ENCODE results near the gene TLN1. TPM values are rescaled to one million over a fixed set of nuclear protein-coding genes. Genes with fewer than 3 reads are reported as not detected.

Gene TLN1
- total RNA-seq, 1 donor from 2014 or later, result 90.8 TPM

DNA sequence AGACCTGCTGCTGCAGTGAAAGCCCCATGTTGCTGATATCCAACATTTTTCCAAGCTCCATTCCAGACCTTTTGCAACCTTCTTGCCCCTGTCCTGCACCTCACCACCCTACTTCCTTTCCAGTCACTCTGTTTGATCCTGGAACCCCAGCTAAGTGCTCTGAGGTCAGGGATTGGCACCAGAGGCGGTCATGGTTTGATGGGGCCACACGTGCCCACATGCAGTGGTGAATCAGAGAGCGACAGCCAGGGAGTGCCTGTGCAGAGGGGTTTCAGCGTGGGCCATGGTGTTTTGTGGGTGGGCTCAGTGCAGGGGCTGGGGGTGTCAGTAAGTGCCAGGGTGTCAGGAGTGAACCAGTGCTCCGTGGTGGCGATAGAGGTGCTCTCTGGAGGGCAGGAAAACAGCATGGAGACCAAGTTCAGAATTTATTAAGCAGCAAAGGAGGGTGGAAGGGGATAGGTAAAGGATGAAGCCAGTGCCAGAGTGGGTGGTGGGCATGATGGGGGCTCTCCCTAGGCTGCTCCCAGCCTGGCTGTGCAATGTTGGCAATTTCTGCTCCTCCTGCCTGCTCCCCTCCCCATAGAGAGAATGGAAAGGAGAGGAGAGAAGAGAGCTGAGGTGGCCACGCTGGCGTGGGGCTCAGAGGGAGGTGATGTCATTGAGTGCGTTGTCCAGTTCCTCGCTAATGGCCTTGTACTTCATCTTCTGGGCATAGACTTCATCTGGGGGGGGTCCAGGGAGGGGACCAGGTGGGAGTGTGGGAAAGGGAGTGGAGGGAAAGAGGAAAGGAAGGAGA, 49.3 kb downstream of the TLN1 start:
- Histone ChIP-seq H3K4me1 (ENCODE audit: control insufficient read depth in 3 of 3, insufficient read depth in 3 of 3, low read length in 3 of 3) (peaks cover 23 to 56% (median 27%) of the 10 kb centered on the region in 3 donors), H3K9me3 (ENCODE audit: control insufficient read depth in 3 of 3, low read length in 3 of 3) (no peaks in the 10 kb centered on the region), H3K27me3 (ENCODE audit: control insufficient read depth in 3 of 3, insufficient read depth in 3 of 3, low read length in 3 of 3) (no peaks in the 10 kb centered on the region), H3K36me3 (ENCODE audit: control insufficient read depth in 3 of 3, insufficient read depth in 3 of 3, low read length in 3 of 3) (peaks cover 45 to 48% (median 48%) of the 10 kb centered on the region in 3 donors), H3K27ac (ENCODE audit: low read depth, low read length) (peak overlapping the region; percentile 98), H3K9ac (ENCODE audit: low read depth in 1 of 3, low read length in 3 of 3) (peak overlapping the region in 1 of 3 donors; percentile 20), H3K4me3 (ENCODE audit: low read length in 3 of 3) (no peak overlapping the region)

- H3K4me3 ChIP-seq (ENCODE audit: low read length in 3 of 3), result no peak overlapping the region
- H3K9ac ChIP-seq (ENCODE audit: low read depth in 1 of 3, low read length in 3 of 3), result peak overlapping the region in 1 of 3 donors; percentile 20
- no peaks in the 10 kb centered on the region for H3K9me3 ChIP-seq (ENCODE audit: control insufficient read depth in 3 of 3, low read length in 3 of 3)
- no peaks in the 10 kb centered on the region for H3K27me3 ChIP-seq (ENCODE audit: control insufficient read depth in 3 of 3, insufficient read depth in 3 of 3, low read length in 3 of 3)
- H3K4me1 ChIP-seq (ENCODE audit: control insufficient read depth in 3 of 3, insufficient read depth in 3 of 3, low read length in 3 of 3), result peaks cover 20 to 51% (median 24%) of the 10 kb centered on the region in 3 donors
- peak overlapping the region; percentile 98 for H3K27ac ChIP-seq (ENCODE audit: low read depth, low read length)
- H3K36me3 ChIP-seq (ENCODE audit: control insufficient read depth in 3 of 3, insufficient read depth in 3 of 3, low read length in 3 of 3), result peaks cover 41 to 42% (median 42%) of the 10 kb centered on the region in 3 donors
Observed at GRCh38 chr9:35682051-35682450, 49.9 kb downstream of the TLN1 start.

DNA sequence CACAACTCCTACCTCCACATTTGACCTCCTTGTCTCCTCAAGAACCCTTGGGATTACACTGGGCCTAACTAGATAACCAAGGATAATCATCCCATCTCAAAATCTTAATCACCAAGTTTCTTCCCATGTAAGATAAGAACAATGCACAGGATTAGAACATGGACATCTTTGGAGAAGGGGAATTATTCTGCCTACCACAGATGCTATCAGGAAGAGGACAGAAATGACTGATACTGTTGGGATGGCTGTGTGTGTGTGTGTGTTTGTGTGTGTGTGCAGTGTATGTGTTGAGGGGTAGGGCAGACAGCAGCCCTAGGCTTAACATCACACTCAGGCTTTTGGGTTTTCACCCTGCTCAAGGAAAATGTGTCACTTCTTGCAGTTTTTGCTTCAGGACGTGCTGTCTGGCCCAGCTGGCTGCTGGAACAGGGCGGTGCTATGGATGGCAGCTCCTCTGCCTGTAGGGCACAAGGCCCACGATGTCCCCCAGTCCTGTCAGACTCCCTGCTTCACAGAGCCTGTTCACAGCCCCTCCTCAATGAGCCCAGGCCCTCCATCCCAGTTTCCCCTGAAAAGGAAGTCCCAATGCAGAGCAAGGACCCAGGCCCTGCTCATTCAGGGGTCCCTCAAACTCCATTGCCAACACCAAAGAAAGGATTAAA, 50.5 kb downstream of the TLN1 start:
- H3K9ac ChIP-seq (ENCODE audit: low read depth in 1 of 3, low read length in 3 of 3), result peak overlapping the region in 2 of 3 donors; percentile 3 to 20
- peaks cover 0 to under 1% (median 0%) of the 10 kb centered on the region in 3 donors for H3K27me3 ChIP-seq (ENCODE audit: control insufficient read depth in 3 of 3, insufficient read depth in 3 of 3, low read length in 3 of 3)
- H3K27ac ChIP-seq (ENCODE audit: low read depth, low read length), result peak overlapping the region; percentile 98
- peaks cover 38 to 39% (median 38%) of the 10 kb centered on the region in 3 donors for H3K36me3 ChIP-seq (ENCODE audit: control insufficient read depth in 3 of 3, insufficient read depth in 3 of 3, low read length in 3 of 3)
- no peaks in the 10 kb centered on the region for H3K9me3 ChIP-seq (ENCODE audit: control insufficient read depth in 3 of 3, low read length in 3 of 3)
- H3K4me1 ChIP-seq (ENCODE audit: control insufficient read depth in 3 of 3, insufficient read depth in 3 of 3, low read length in 3 of 3), result peaks cover 17 to 46% (median 22%) of the 10 kb centered on the region in 3 donors
- H3K4me3 ChIP-seq (ENCODE audit: low read length in 3 of 3), result no peak overlapping the region

DNA sequence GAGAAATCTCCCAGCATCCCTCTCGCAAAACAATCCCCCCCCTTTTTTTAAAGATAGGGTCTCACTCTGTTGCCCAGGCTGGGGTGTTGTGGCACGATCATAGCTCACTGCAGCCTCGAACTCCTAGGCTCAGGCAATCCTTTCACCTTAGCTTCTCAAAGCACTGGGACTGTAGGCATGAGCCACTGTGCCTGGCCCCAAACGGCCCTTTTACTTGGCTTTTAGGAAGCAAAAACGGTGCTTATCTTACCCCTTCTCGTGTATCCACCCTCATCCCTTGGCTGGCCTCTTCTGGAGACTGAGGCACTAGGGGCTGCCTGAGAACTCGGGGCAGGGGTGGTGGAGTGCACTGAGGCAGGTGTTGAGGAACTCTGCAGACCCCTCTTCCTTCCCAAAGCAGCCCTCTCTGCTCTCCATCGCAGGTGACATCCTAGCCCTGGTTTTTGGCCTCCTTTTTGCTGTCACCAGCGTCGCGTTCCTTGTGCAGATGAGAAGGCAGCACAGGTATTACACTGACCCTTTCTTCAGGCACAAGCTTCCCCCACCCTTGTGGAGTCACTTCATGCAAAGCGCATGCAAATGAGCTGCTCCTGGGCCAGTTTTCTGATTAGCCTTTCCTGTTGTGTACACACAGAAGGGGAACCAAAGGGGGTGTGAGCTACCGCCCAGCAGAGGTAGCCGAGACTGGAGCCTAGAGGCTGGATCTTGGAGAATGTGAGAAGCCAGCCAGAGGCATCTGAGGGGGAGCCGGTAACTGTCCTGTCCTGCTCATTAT, 51.5 kb downstream of the TLN1 start:
- peaks cover 0 to 3% (median 0%) of the 10 kb centered on the region in 3 donors for H3K27me3 ChIP-seq (ENCODE audit: control insufficient read depth in 3 of 3, insufficient read depth in 3 of 3, low read length in 3 of 3)
- no peak overlapping the region for H3K27ac ChIP-seq (ENCODE audit: low read depth, low read length)
- peaks cover 15 to 44% (median 22%) of the 10 kb centered on the region in 3 donors for H3K4me1 ChIP-seq (ENCODE audit: control insufficient read depth in 3 of 3, insufficient read depth in 3 of 3, low read length in 3 of 3)
- H3K9ac ChIP-seq (ENCODE audit: low read depth in 1 of 3, low read length in 3 of 3), result no peak overlapping the region
- no peaks in the 10 kb centered on the region for H3K9me3 ChIP-seq (ENCODE audit: control insufficient read depth in 3 of 3, low read length in 3 of 3)
- H3K4me3 ChIP-seq (ENCODE audit: low read length in 3 of 3), result no peak overlapping the region
- peaks cover 31 to 32% (median 31%) of the 10 kb centered on the region in 3 donors for H3K36me3 ChIP-seq (ENCODE audit: control insufficient read depth in 3 of 3, insufficient read depth in 3 of 3, low read length in 3 of 3)

DNA sequence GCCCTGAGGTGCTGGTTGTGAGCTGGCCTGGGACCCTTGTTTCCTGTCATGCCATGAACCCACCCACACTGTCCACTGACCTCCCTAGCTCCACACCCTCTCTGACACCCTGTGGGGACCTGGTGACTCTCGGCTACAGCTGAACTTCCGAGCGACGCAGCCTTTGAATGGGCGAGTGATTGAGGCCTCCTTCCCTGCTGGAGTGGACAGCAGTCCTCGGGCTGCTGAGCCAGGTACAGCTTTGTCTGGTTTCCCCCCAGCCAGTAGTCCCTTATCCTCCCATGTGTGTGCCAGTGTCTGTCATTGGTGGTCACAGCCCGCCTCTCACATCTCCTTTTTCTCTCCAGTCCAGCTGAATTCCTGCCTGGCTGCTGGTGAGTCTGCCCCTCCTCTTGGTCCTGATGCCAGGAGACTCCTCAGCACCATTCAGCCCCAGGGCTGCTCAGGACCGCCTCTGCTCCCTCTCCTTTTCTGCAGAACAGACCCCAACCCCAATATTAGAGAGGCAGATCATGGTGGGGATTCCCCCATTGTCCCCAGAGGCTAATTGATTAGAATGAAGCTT, 52.1 kb downstream of the TLN1 start:
- H3K36me3 ChIP-seq (ENCODE audit: control insufficient read depth in 3 of 3, insufficient read depth in 3 of 3, low read length in 3 of 3), result peaks cover 24 to 26% (median 25%) of the 10 kb centered on the region in 3 donors
- H3K4me1 ChIP-seq (ENCODE audit: control insufficient read depth in 3 of 3, insufficient read depth in 3 of 3, low read length in 3 of 3), result peaks cover 9 to 40% (median 17%) of the 10 kb centered on the region in 3 donors
- H3K4me3 ChIP-seq (ENCODE audit: low read length in 3 of 3), result no peak overlapping the region

DNA sequence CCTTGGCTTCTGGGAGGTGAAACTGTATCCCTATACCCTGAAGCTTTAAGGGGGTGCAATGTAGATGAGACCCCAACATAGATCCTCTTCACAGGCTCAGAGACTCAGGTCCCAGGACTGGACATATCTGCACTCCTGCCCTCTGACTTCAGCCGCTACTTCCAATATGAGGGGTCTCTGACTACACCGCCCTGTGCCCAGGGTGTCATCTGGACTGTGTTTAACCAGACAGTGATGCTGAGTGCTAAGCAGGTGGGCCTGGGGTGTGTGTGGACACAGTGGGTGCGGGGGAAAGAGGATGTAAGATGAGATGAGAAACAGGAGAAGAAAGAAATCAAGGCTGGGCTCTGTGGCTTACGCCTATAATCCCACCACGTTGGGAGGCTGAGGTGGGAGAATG, 52.9 kb downstream of the TLN1 start:
- Histone ChIP-seq H3K4me1 (ENCODE audit: control insufficient read depth in 3 of 3, insufficient read depth in 3 of 3, low read length in 3 of 3) (peaks cover 7 to 33% (median 9%) of the 10 kb centered on the region in 3 donors), H3K27ac (ENCODE audit: low read depth, low read length) (no peak overlapping the region), H3K27me3 (ENCODE audit: control insufficient read depth in 3 of 3, insufficient read depth in 3 of 3, low read length in 3 of 3) (peaks cover 0 to 6% (median 0%) of the 10 kb centered on the region in 3 donors), H3K4me3 (ENCODE audit: low read length in 3 of 3) (no peak overlapping the region), H3K9ac (ENCODE audit: low read depth in 1 of 3, low read length in 3 of 3) (no peak overlapping the region), H3K9me3 (ENCODE audit: control insufficient read depth in 3 of 3, low read length in 3 of 3) (no peaks in the 10 kb centered on the region), H3K36me3 (ENCODE audit: control insufficient read depth in 3 of 3, insufficient read depth in 3 of 3, low read length in 3 of 3) (peaks cover 17 to 18% (median 17%) of the 10 kb centered on the region in 3 donors)

More for the DNA sequence above, 52.1 kb downstream of the TLN1 start:
- Histone ChIP-seq H3K27ac (ENCODE audit: low read depth, low read length) (no peak overlapping the region), H3K9ac (ENCODE audit: low read depth in 1 of 3, low read length in 3 of 3) (no peak overlapping the region), H3K9me3 (ENCODE audit: control insufficient read depth in 3 of 3, low read length in 3 of 3) (no peaks in the 10 kb centered on the region), H3K27me3 (ENCODE audit: control insufficient read depth in 3 of 3, insufficient read depth in 3 of 3, low read length in 3 of 3) (peaks cover 0 to 6% (median 0%) of the 10 kb centered on the region in 3 donors)

DNA sequence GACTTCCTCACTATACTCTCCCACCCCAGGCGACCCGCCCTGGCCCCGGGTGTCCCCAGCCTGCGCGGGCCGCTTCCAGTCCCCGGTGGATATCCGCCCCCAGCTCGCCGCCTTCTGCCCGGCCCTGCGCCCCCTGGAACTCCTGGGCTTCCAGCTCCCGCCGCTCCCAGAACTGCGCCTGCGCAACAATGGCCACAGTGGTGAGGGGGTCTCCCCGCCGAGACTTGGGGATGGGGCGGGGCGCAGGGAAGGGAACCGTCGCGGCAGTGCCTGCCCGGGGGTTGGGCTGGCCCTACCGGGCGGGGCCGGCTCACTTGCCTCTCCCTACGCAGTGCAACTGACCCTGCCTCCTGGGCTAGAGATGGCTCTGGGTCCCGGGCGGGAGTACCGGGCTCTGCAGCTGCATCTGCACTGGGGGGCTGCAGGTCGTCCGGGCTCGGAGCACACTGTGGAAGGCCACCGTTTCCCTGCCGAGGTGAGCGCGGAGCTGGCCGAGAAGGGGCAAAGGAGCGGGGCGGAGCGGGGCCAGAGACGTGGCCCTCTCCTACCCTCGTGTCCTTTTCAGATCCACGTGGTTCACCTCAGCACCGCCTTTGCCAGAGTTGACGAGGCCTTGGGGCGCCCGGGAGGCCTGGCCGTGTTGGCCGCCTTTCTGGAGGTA, 56.1 kb downstream of the TLN1 start:
- Histone ChIP-seq H3K9ac (ENCODE audit: low read depth in 1 of 3, low read length in 3 of 3) (peak overlapping the region; percentile 51 to 70 (median 53)), H3K4me3 (ENCODE audit: low read length in 3 of 3) (peak overlapping the region; percentile 59 to 64 (median 61)), H3K27me3 (ENCODE audit: control insufficient read depth in 3 of 3, insufficient read depth in 3 of 3, low read length in 3 of 3) (peaks cover 0 to 6% (median 0%) of the 10 kb centered on the region in 3 donors), H3K9me3 (ENCODE audit: control insufficient read depth in 3 of 3, low read length in 3 of 3) (no peaks in the 10 kb centered on the region), H3K4me1 (ENCODE audit: control insufficient read depth in 3 of 3, insufficient read depth in 3 of 3, low read length in 3 of 3) (peaks cover 19 to 22% (median 19%) of the 10 kb centered on the region in 3 donors), H3K27ac (ENCODE audit: low read depth, low read length) (no peak overlapping the region), H3K36me3 (ENCODE audit: control insufficient read depth in 3 of 3, insufficient read depth in 3 of 3, low read length in 3 of 3) (no peaks in the 10 kb centered on the region)

DNA sequence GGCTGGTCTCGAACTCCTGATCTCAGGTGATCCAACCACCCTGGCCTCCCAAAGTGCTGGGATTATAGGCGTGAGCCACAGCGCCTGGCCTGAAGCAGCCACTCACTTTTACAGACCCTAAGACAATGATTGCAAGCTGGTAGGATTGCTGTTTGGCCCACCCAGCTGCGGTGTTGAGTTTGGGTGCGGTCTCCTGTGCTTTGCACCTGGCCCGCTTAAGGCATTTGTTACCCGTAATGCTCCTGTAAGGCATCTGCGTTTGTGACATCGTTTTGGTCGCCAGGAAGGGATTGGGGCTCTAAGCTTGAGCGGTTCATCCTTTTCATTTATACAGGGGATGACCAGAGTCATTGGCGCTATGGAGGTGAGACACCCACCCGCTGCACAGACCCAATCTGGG, 56.8 kb downstream of the TLN1 start:
- Histone ChIP-seq H3K27me3 (ENCODE audit: control insufficient read depth in 3 of 3, insufficient read depth in 3 of 3, low read length in 3 of 3) (peaks cover 0 to 6% (median 0%) of the 10 kb centered on the region in 3 donors), H3K27ac (ENCODE audit: low read depth, low read length) (no peak overlapping the region), H3K9ac (ENCODE audit: low read depth in 1 of 3, low read length in 3 of 3) (no peak overlapping the region), H3K4me1 (ENCODE audit: control insufficient read depth in 3 of 3, insufficient read depth in 3 of 3, low read length in 3 of 3) (peaks cover 19 to 22% (median 19%) of the 10 kb centered on the region in 3 donors), H3K9me3 (ENCODE audit: control insufficient read depth in 3 of 3, low read length in 3 of 3) (no peaks in the 10 kb centered on the region), H3K4me3 (ENCODE audit: low read length in 3 of 3) (peak overlapping the region in 2 of 3 donors; percentile 61 to 64), H3K36me3 (ENCODE audit: control insufficient read depth in 3 of 3, insufficient read depth in 3 of 3, low read length in 3 of 3) (no peaks in the 10 kb centered on the region)

- Histone ChIP-seq H3K27ac (ENCODE audit: low read depth, low read length) (no peak overlapping the region), H3K36me3 (ENCODE audit: control insufficient read depth in 3 of 3, insufficient read depth in 3 of 3, low read length in 3 of 3) (no peaks in the 10 kb centered on the region), H3K9ac (ENCODE audit: low read depth in 1 of 3, low read length in 3 of 3) (no peak overlapping the region), H3K4me1 (ENCODE audit: control insufficient read depth in 3 of 3, insufficient read depth in 3 of 3, low read length in 3 of 3) (peaks cover 19 to 22% (median 19%) of the 10 kb centered on the region in 3 donors), H3K4me3 (ENCODE audit: low read length in 3 of 3) (peak overlapping the region in 1 of 3 donors; percentile 13), H3K9me3 (ENCODE audit: control insufficient read depth in 3 of 3, low read length in 3 of 3) (no peaks in the 10 kb centered on the region), H3K27me3 (ENCODE audit: control insufficient read depth in 3 of 3, insufficient read depth in 3 of 3, low read length in 3 of 3) (peaks cover 0 to 6% (median 0%) of the 10 kb centered on the region in 3 donors)
Observed at GRCh38 chr9:35674025-35674361, 58.0 kb downstream of the TLN1 start.
